GM12892 (cell line): ENCODE data around the gene NPAS1.

Source experiments
- POLR2A ChIP-seq: IDR thresholded peaks from 2 replicates; pipeline ENCODE4 v1.6.1; 2011; ENCODE audit warnings: low read depth, low read length, control low read depth
- POLR2AphosphoS5 ChIP-seq: IDR thresholded peaks from 2 replicates; pipeline ENCODE4 v1.6.1; 2011; ENCODE audit warnings: low read depth, low read length, control low read depth
- TAF1 ChIP-seq: IDR thresholded peaks from 2 replicates; pipeline ENCODE4 v1.6.1; 2011; ENCODE audit warnings: low read depth, mild to moderate bottlenecking, control low read depth, low read length, borderline replicate concordance

- no peak for TF ChIP-seq POLR2A
- no peak for TF ChIP-seq POLR2AphosphoS5
- no peak for TF ChIP-seq TAF1
Observed at GRCh38 chr19:47070756-47071155, 51.1 kb downstream of the NPAS1 start.
